Heart right ventricle (tissue), 16 donors: ENCODE results near the gene PRKAR1B. TPM values are rescaled to one million over a fixed set of nuclear protein-coding genes. Genes with fewer than 3 reads are reported as not detected.

Source experiments
- ATAC-seq, 8 donors: fragments of 200-7000 bp; cut with Tn5 transposase; one replicate each; pipeline ENCODE4 v1.9.1; 2020; ENCODE audit warnings: mild to moderate bottlenecking in 8 of 8, moderate library complexity in 8 of 8, moderate number of reproducible peaks in 1 of 8
- DNase-seq, 2 donors: peaks; one replicate each; pipeline ENCODE4 v3.0.0-alpha.2; 2020
- H3K27ac ChIP-seq, 10 donors: fragments of 200-600 bp; sonication (generic) in 2 of 10; one replicate each; pipeline versions ENCODE4 v1.5.0 to v1.8.0; 2020 to 2022; ENCODE audit warnings: mild to moderate bottlenecking in 3 of 10
- H3K27me3 ChIP-seq, 7 donors: fragments of 200-600 bp; one replicate each; pipeline ENCODE4 v1.8.0; 2021 to 2022; ENCODE audit warnings: mild to moderate bottlenecking in 2 of 7
- H3K36me3 ChIP-seq, 9 donors: fragments of 200-600 bp; sonication (generic) in 1 of 9; one replicate each; pipeline versions ENCODE4 v1.5.0 to v1.8.0; 2020 to 2022; ENCODE audit warnings: mild to moderate bottlenecking in 2 of 9
- H3K4me1 ChIP-seq, 9 donors: fragments of 200-600 bp; sonication (generic) in 1 of 9; one replicate each; pipeline versions ENCODE4 v1.5.0 to v1.8.0; 2020 to 2022; ENCODE audit warnings: mild to moderate bottlenecking in 4 of 9
- H3K4me3 ChIP-seq, 10 donors: fragments of 200-600 bp; sonication (generic) in 2 of 10; one replicate each; pipeline versions ENCODE4 v1.5.0 to v1.8.0; 2020 to 2022; ENCODE audit warnings: mild to moderate bottlenecking in 7 of 10, moderate library complexity in 2 of 10
- H3K9me3 ChIP-seq, 11 donors: fragments of 200-600 bp in 10 of 11; sonication (generic) in 2 of 11; one replicate each; pipeline versions ENCODE4 v1.5.0 to v1.8.0; 2013 to 2022; ENCODE audit warnings: mild to moderate bottlenecking in 2 of 11, control low read depth in 1 of 11, moderate library complexity in 1 of 11
- WGBS, 2 donors: extraction: QIAGEN DNeasy Blood & Tissue Kit; methylation state at CpG; one replicate each; pipeline ENCODE4 v1.1.7; 2013; ENCODE audit warnings: inconsistent platforms in 1 of 2; 5-methylcytosine and 5-hydroxymethylcytosine counted together
- intact Hi-C, 10 donors: fragments of 100-400 bp; cut with DNase I; formaldehyde crosslinking; loops; one replicate each; pipeline versions ENCODE4 v1.11.1 to v1.14.2; 2022
- polyA plus RNA-seq, 2 donors: library from polyadenylated mRNA; stranded (reverse); fragments of 200-250 nt; gene quantifications; one replicate each; pipeline ENCODE4 v1.2.3, GENCODE V29; 2013
- total RNA-seq, 10 donors: library from RNA; stranded (reverse); fragmentation: NEBNext Ultra II Directional in 3 of 10; extraction: Animal tissue kit (Norgen Biotek cat#: 25700) in 3 of 10; gene quantifications; one replicate each; pipeline versions ENCODE4 v1.2.1 to v1.2.4, GENCODE V29; 2021 to 2023
- TF ChIP-seq, protein P1 (sequence below), 9 donors: fragments of 200-600 bp; sonication (generic) in 2 of 9; IDR thresholded peaks; one replicate each; pipeline versions ENCODE4 v1.5.0 to v1.8.0; 2021 to 2022; ENCODE audit warnings: antibody characterized with exemption in 9 of 9, mild to moderate bottlenecking in 5 of 9, moderate library complexity in 1 of 9
- donor health status: Arrhythmogenic right ventricular cardiomyopathy.
- donor health status: ischemic (EF 13 %, LVEDD 7.1; RV severe dilation, severe dysfunction).
- donor health status: healthy with polysubstance abuse.
- donor health status: DM: no; HTN: yes; CAD: no.
- donor health status: DM: no; HTN: no; CAD: no.
- donor health status: ischemic (EF 25% LVEDD 6.9; RV normal size, moderate dysfunction).
- donor health status: ischemic (EF 25% LVEDD 5.7; RV mildly dilated, moderate dysfunction).
- donor health status: healthy.
- donor health status: DM: yes; HTN: yes; CAD: no.
- donor health status: Ischemic cardiomyopathy.
- donor health status: ischemic (EF 35%, LVEDD 5.7; RV mildly dilated, moderate dysfunction).
- donor health status: nonischemic (EF 11% LVEDD 7.7; RV severe dilation, severe dysfunction).
- donor health status: DM: yes; HTN: yes; CAD: no.
- donor health status: PGD.
- donor health status: ischemic (EF 29% LVEDD 5.4; RV normal size, mild dysfunction).
- donor health status: nonischemic (EF 23%, LVEDD 6.1; RV moderate dilation, normal function).

PRKAR1B gene
- total and polyA plus RNA-seq, 12 donors = 5.0 to 24.5 (median 20.6) TPM

- no peaks in the 10 kb centered on the region for H3K9me3 ChIP-seq
- WGBS, 2 donors = 58 to 62% methylated on average over 29 of the region's 29 CpGs
- H3K4me3 ChIP-seq = no peak overlapping the region
- H3K4me1 ChIP-seq = peaks cover 5 to 35% (median 19%) of the 10 kb centered on the region in 9 donors
- peak; percentile 22 to 58 (median 42) for ATAC-seq
- no peaks in the 10 kb centered on the region for H3K27me3 ChIP-seq
- peak overlapping the region in 8 of 10 donors; percentile 5 to 69 (median 40) for H3K27ac ChIP-seq
- peak in 1 of 2 donors; percentile 25 for DNase-seq
- TF ChIP-seq, protein P1, sequence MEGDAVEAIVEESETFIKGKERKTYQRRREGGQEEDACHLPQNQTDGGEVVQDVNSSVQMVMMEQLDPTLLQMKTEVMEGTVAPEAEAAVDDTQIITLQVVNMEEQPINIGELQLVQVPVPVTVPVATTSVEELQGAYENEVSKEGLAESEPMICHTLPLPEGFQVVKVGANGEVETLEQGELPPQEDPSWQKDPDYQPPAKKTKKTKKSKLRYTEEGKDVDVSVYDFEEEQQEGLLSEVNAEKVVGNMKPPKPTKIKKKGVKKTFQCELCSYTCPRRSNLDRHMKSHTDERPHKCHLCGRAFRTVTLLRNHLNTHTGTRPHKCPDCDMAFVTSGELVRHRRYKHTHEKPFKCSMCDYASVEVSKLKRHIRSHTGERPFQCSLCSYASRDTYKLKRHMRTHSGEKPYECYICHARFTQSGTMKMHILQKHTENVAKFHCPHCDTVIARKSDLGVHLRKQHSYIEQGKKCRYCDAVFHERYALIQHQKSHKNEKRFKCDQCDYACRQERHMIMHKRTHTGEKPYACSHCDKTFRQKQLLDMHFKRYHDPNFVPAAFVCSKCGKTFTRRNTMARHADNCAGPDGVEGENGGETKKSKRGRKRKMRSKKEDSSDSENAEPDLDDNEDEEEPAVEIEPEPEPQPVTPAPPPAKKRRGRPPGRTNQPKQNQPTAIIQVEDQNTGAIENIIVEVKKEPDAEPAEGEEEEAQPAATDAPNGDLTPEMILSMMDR (IDR thresholded peaks at IDR 0.05) = no peak
- intact Hi-C loops = no loop called here
- H3K36me3 ChIP-seq = no peaks in the 10 kb centered on the region
These were observed 30.1 kb downstream of the PRKAR1B start for GRCh38 chr7:696812-697551.

GRCh38 chr7:696426-696811 lies 30.7 kb downstream of the PRKAR1B start:
- no peaks in the 10 kb centered on the region for H3K27me3 ChIP-seq
- peak in 1 of 8 donors; percentile 4 for ATAC-seq
- no peaks in the 10 kb centered on the region for H3K36me3 ChIP-seq
- H3K9me3 ChIP-seq = peaks cover 0 to under 1% (median 0%) of the 10 kb centered on the region in 11 donors
- H3K4me1 ChIP-seq = peaks cover 5 to 35% (median 19%) of the 10 kb centered on the region in 9 donors
- intact Hi-C loops = no loop called here
- TF ChIP-seq, protein P1 (IDR thresholded peaks at IDR 0.05) = no peak
- DNase-seq = no peak
- WGBS, 2 donors = 78 to 90% methylated on average over 9 of the region's 9 CpGs
- H3K4me3 ChIP-seq = no peak overlapping the region
- peak overlapping the region in 4 of 10 donors; percentile 14 to 67 (median 55) for H3K27ac ChIP-seq

DNA sequence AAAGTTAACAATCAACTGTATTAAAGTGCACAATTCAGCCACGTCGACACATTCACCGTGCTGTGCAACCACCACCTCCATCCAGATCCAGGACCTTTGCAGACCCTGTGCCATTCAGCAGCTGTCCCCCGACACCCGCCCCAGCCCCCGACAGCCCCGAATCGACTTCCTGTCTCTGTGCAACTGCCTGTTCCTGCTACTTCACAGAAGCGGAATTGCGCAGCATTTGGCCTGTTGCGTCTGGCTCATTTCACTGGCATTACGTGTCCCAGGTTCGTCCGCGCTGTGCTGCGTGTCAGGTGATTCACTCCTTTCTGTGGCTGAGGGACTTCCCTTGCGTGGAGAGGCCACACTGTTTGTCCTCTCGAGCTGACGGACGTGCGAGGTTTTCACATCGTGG lies 33.8 kb downstream of the PRKAR1B start:
- ATAC-seq (no peak), DNase-seq (no peak)
- H3K9me3 ChIP-seq = peaks cover 0 to 26% (median 8%) of the 10 kb centered on the region in 11 donors
- no peak overlapping the region for H3K27ac ChIP-seq
- peaks cover 0 to 7% (median 0%) of the 10 kb centered on the region in 9 donors for H3K36me3 ChIP-seq
- H3K27me3 ChIP-seq = no peaks in the 10 kb centered on the region
- intact Hi-C loops = no loop called here
- H3K4me1 ChIP-seq = peaks cover 0 to 18% (median 9%) of the 10 kb centered on the region in 9 donors
- TF ChIP-seq, protein P1 (IDR thresholded peaks at IDR 0.05) = no peak
- H3K4me3 ChIP-seq = no peak overlapping the region
- WGBS, 2 donors = 95 to 97% methylated on average over 22 of the region's 22 CpGs

DNA sequence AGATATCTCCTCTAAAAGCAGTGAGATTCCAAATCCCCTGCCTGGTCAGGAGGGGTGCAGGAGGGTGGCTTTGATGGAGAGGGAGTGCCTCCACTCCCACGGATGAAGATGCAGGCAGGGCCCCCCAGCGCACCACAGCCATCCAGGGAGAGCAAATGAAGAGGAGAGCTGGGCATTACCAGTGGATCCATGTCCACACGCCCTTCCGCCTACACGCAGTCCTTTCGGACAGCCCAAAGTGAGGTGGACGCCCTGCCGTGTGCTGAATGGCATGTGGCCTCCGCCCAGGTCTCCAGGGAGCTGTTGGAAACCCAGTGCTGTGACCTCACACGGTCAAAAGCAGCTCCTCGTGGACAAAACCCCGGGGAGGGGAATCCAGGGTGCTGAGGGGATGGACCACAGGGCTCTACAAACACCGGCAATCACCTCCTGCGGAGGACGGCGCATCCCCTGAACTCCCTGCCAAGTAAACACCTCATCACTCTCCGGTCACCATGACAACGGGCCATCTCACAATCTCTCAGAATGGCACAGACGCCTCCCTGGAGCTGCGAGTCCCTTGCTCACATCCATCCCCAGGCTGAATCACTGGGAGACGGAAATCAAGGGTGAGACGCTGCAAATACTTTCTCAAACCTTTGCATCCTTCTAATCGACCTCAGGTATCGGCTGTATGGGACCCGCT lies 35.6 kb downstream of the PRKAR1B start:
- peaks cover 0 to 43% (median 20%) of the 10 kb centered on the region in 11 donors for H3K9me3 ChIP-seq
- TF ChIP-seq, protein P1 (IDR thresholded peaks at IDR 0.05) = no peak
- H3K4me1 ChIP-seq = peaks cover 0 to 4% (median 0%) of the 10 kb centered on the region in 9 donors
- intact Hi-C loops = no loop called here
- H3K4me3 ChIP-seq = no peak overlapping the region
- H3K27ac ChIP-seq = no peak overlapping the region
- 95 to 96% methylated on average over 25 of the region's 25 CpGs for WGBS, 2 donors
- peaks cover 0 to 7% (median 0%) of the 10 kb centered on the region in 9 donors for H3K36me3 ChIP-seq
- ATAC-seq = no peak
- H3K27me3 ChIP-seq = no peaks in the 10 kb centered on the region
- DNase-seq = no peak
